ENCODE measurements around the gene HAUS8. TPM values are rescaled to one million over a fixed set of nuclear protein-coding genes. Genes with fewer than 3 reads are reported as not detected.

Gene HAUS8
- total and polyA plus RNA-seq, 10 of the 15 experiments (the other 5 are each of a cell fraction or from before 2014, with no cell fraction given) = 22.7 to 43.9 (median 34.4) TPM

DNA sequence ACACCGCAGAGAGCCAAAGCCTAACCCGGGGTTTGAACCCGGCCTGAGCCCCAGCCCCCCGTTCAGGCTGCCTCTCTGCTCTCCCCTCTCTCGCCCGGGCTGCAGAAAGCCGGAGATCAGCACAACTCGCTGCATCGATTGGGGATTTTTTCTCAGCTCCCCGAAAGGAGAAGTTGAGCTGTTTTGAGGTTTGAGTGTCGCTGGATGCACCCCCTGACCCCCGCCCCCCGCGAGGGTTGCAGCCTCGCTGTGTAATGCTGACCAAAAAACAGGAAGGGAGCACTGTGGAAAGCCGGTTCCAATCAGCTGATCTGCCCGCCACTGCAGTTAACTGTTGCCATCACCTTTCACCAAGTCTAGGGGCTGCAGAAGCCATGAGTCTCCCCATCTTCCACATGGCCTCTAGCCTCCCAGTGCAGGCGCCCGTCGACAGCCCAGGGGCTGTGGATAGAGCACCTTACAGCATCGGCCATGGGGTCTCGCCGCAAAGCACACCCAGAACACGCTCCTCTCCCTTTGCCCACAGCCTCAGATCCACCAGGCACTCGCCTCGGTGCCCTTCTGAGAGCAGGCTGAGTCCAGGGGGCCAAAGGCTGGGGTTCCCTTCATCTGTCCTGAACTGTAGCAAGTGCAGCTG, 34.8 kb upstream of the HAUS8 start (continued):
- peak; percentile 58; the same call in 1 of the 2 replicates for TF ChIP-seq ZNF207 (IDR thresholded peaks at IDR 0.05; ENCODE audit: borderline replicate concordance)
- TF ChIP-seq NR2F1 (conservative IDR thresholded peaks at IDR 0.05) = peak; percentile 92
- TF ChIP-seq, protein P1, sequence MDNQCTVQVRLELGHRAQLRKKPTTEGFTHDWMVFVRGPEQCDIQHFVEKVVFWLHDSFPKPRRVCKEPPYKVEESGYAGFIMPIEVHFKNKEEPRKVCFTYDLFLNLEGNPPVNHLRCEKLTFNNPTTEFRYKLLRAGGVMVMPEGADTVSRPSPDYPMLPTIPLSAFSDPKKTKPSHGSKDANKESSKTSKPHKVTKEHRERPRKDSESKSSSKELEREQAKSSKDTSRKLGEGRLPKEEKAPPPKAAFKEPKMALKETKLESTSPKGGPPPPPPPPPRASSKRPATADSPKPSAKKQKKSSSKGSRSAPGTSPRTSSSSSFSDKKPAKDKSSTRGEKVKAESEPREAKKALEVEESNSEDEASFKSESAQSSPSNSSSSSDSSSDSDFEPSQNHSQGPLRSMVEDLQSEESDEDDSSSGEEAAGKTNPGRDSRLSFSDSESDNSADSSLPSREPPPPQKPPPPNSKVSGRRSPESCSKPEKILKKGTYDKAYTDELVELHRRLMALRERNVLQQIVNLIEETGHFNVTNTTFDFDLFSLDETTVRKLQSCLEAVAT (IDR thresholded peaks at IDR 0.05) = peak; percentile 86
- no peak for TF ChIP-seq MYC (IDR thresholded peaks at IDR 0.05; ENCODE audit: insufficient read depth, insufficient read length, insufficient replicate concordance, low read length, severe bottlenecking)
- TF ChIP-seq FOXK2 (IDR thresholded peaks at IDR 0.05) = no peak
- TF ChIP-seq POLR2A (IDR thresholded peaks at IDR 0.05; ENCODE audit: low read depth, low read length) = peak; percentile 55
- TF ChIP-seq, protein P2, sequence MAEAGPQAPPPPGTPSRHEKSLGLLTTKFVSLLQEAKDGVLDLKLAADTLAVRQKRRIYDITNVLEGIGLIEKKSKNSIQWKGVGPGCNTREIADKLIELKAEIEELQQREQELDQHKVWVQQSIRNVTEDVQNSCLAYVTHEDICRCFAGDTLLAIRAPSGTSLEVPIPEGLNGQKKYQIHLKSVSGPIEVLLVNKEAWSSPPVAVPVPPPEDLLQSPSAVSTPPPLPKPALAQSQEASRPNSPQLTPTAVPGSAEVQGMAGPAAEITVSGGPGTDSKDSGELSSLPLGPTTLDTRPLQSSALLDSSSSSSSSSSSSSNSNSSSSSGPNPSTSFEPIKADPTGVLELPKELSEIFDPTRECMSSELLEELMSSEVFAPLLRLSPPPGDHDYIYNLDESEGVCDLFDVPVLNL (IDR thresholded peaks at IDR 0.05; ENCODE audit: low read depth, low read length) = no peak
- peak; percentile 77; the same call in 1 of the 2 replicates for TF ChIP-seq SIN3A (IDR thresholded peaks at IDR 0.05; ENCODE audit: low read depth, low read length)
- peak; percentile 26; the same call in 1 of the 2 replicates for TF ChIP-seq SMC3 (IDR thresholded peaks at IDR 0.05; ENCODE audit: borderline replicate concordance, low read length)
- TF ChIP-seq KAT2A (conservative IDR thresholded peaks at IDR 0.05; ENCODE audit: control insufficient read depth, low read depth, low read length) = no peak
- TF ChIP-seq SREBF1 (IDR thresholded peaks at IDR 0.05; ENCODE audit: low read length) = 0 out of 2 replicates have a peak, but pooled peaks have one; percentile 32
- peak; percentile 10; the same call in 1 of the 2 replicates for TF ChIP-seq RAD21 (IDR thresholded peaks at IDR 0.05; ENCODE audit: insufficient read depth, low read depth, low read length)
- TF ChIP-seq, protein P3, sequence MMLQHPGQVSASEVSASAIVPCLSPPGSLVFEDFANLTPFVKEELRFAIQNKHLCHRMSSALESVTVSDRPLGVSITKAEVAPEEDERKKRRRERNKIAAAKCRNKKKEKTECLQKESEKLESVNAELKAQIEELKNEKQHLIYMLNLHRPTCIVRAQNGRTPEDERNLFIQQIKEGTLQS (IDR thresholded peaks at IDR 0.05; ENCODE audit: borderline replicate concordance, extremely low read depth, low read depth, low read length) = no peak
- TF ChIP-seq DPF2 (IDR thresholded peaks at IDR 0.05) = peak; percentile 79
- TF ChIP-seq IKZF2 (IDR thresholded peaks at IDR 0.05) = peak; percentile 92 to 95
- TF ChIP-seq NR2C1 (IDR thresholded peaks at IDR 0.05) = no peak
- TF ChIP-seq IRF4 (IDR thresholded peaks at IDR 0.05; ENCODE audit: low read depth, low read length) = peak; percentile 40; the same call in 1 of the 2 replicates
- TF ChIP-seq, protein P4, sequence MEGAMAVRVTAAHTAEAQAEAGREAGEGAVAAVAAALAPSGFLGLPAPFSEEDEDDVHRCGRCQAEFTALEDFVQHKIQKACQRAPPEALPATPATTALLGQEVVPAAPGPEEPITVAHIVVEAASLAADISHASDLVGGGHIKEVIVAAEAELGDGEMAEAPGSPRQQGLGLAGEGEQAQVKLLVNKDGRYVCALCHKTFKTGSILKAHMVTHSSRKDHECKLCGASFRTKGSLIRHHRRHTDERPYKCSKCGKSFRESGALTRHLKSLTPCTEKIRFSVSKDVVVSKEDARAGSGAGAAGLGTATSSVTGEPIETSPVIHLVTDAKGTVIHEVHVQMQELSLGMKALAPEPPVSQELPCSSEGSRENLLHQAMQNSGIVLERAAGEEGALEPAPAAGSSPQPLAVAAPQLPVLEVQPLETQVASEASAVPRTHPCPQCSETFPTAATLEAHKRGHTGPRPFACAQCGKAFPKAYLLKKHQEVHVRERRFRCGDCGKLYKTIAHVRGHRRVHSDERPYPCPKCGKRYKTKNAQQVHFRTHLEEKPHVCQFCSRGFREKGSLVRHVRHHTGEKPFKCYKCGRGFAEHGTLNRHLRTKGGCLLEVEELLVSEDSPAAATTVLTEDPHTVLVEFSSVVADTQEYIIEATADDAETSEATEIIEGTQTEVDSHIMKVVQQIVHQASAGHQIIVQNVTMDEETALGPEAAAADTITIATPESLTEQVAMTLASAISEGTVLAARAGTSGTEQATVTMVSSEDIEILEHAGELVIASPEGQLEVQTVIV (IDR thresholded peaks at IDR 0.05; ENCODE audit: borderline replicate concordance, partially characterized antibody) = no peak
- peak; percentile 75 for TF ChIP-seq RFX5 (IDR thresholded peaks at IDR 0.05; ENCODE audit: low read depth, low read length)
- peak; percentile 95 for TF ChIP-seq EED (IDR thresholded peaks at IDR 0.05; ENCODE audit: low read depth)
